Measurements from ENCODE around the gene CPHXL. TPM values are rescaled to one million over a fixed set of nuclear protein-coding genes. Genes with fewer than 3 reads are reported as not detected.

Gene CPHXL
- total RNA-seq, 1 experiment from 2014 or later, result not detected

DNA sequence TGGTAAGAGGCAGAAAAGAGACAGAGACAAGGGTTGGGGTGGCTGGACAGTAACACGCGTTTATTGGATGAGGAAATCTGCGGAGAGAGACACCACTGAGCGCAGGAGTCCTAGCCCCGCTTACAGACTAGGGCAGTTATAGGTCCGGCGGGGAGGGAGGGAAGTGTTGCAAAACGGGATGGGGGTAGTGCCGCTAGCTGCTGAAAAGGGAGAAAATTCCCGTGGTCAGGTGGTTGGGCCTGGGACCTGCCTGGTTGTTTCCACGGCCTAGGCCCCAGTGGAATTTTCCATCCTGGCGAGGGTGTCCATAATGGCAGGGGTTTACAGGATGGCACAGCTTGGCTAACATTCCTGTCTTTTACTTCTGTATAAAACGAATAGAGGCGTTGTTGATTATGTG lies 44.0 kb downstream of the CPHXL start:
- Histone ChIP-seq H2BK120ac (ENCODE audit: low read depth, low read length, poor library complexity, severe bottlenecking) (no peak overlapping the region), H3K79me2 (ENCODE audit: insufficient read depth, low read length) (no peaks in the 10 kb centered on the region), H3K4ac (ENCODE audit: low read depth, low read length) (no peak overlapping the region), H3K79me1 (ENCODE audit: insufficient read depth, low read depth, low read length, poor library complexity, severe bottlenecking) (no peaks in the 10 kb centered on the region), H3K56ac (ENCODE audit: insufficient read length, low read depth, low read length) (no peak overlapping the region), H2BK15ac (ENCODE audit: low read depth, low read length) (no peak overlapping the region), H3K27me3 (ENCODE audit: insufficient read depth, low read length) (no peaks in the 10 kb centered on the region), H3K14ac (ENCODE audit: insufficient read depth, low read length) (no peak overlapping the region), H3K9ac (ENCODE audit: extremely low read depth, insufficient read length, low read length) (no peak overlapping the region), H3K4me2 (ENCODE audit: insufficient read depth, insufficient read length, low read length) (peak overlapping the region; percentile 5), H2BK12ac (ENCODE audit: insufficient read length, low read depth, low read length) (no peak overlapping the region), H4K91ac (ENCODE audit: insufficient read length, low read depth, low read length) (no peak overlapping the region), H3K18ac (ENCODE audit: insufficient read length, low read depth, low read length) (no peak overlapping the region), H2BK20ac (ENCODE audit: low read depth, low read length, poor library complexity, severe bottlenecking) (no peak overlapping the region), H3K23me2 (ENCODE audit: insufficient read length, low read depth, low read length, poor library complexity, severe bottlenecking) (no peaks in the 10 kb centered on the region), H3K27ac (ENCODE audit: insufficient read length, low read depth, low read length) (no peak overlapping the region), H4K5ac (ENCODE audit: insufficient read length, low read depth, low read length) (no peak overlapping the region), H3K4me1 (ENCODE audit: insufficient read depth, low read length) (no peaks in the 10 kb centered on the region), H3K9me3 (ENCODE audit: control insufficient read depth, low read depth, low read length) (peaks cover 28% of the 10 kb centered on the region), H2AK5ac (ENCODE audit: insufficient read length, low read length) (no peak overlapping the region), H2AFZ (ENCODE audit: low read length) (no peak overlapping the region), H3T11ph (ENCODE audit: low read length) (no peak overlapping the region), H2BK5ac (ENCODE audit: insufficient read length, low read length) (no peak overlapping the region), H3K23ac (ENCODE audit: insufficient read length, low read depth, low read length) (no peak overlapping the region), H4K8ac (replicated peaks; ENCODE audit: insufficient read length, low read depth, low read length) (no peak overlapping the region), H4K20me1 (ENCODE audit: control insufficient read depth, insufficient read depth, insufficient read length) (no peaks in the 10 kb centered on the region)
- no peak for DNase-seq
- Mint-ChIP-seq H3K4me1 (peaks cover 2 to 3% of the 10 kb centered on the region in 2 experiments; a peak in 2 of 4 replicates), H3K4me3 (no peak overlapping the region), H3K27ac (no peak overlapping the region), H3K9me3 (peaks cover 39 to 45% of the 10 kb centered on the region in 2 experiments), H3K27me3 (ENCODE audit: low read depth) (peaks cover 2% of the 10 kb centered on the region; the same call in 1 of the 2 replicates), H3K36me3 (ENCODE audit: insufficient read depth in 1 of 3, low read depth in 3 of 3) (peaks cover 20 to 29% (median 24%) of the 10 kb centered on the region in 3 experiments)
- WGBS (ENCODE audit: extremely low coverage, insufficient read length, low lambda C conversion rate), result no CpG with 5 or more reads among the region's 14 CpGs
- TF ChIP-seq, protein P1, sequence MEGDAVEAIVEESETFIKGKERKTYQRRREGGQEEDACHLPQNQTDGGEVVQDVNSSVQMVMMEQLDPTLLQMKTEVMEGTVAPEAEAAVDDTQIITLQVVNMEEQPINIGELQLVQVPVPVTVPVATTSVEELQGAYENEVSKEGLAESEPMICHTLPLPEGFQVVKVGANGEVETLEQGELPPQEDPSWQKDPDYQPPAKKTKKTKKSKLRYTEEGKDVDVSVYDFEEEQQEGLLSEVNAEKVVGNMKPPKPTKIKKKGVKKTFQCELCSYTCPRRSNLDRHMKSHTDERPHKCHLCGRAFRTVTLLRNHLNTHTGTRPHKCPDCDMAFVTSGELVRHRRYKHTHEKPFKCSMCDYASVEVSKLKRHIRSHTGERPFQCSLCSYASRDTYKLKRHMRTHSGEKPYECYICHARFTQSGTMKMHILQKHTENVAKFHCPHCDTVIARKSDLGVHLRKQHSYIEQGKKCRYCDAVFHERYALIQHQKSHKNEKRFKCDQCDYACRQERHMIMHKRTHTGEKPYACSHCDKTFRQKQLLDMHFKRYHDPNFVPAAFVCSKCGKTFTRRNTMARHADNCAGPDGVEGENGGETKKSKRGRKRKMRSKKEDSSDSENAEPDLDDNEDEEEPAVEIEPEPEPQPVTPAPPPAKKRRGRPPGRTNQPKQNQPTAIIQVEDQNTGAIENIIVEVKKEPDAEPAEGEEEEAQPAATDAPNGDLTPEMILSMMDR (conservative IDR thresholded peaks at IDR 0.05), result no peak

Measured in H9 (cell line).